GM18511 (cell line): ENCODE measurements around the gene SLC1A2.

Experiments used
- ATAC-seq: cut with Tn5 transposase; IDR thresholded peaks from one replicate; pipeline ENCODE4 v1.9.1; 2021; ENCODE audit warnings: mild to moderate bottlenecking, moderate library complexity; ENCODE audit not compliant: unreplicated experiment

Gene SLC1A2

DNA sequence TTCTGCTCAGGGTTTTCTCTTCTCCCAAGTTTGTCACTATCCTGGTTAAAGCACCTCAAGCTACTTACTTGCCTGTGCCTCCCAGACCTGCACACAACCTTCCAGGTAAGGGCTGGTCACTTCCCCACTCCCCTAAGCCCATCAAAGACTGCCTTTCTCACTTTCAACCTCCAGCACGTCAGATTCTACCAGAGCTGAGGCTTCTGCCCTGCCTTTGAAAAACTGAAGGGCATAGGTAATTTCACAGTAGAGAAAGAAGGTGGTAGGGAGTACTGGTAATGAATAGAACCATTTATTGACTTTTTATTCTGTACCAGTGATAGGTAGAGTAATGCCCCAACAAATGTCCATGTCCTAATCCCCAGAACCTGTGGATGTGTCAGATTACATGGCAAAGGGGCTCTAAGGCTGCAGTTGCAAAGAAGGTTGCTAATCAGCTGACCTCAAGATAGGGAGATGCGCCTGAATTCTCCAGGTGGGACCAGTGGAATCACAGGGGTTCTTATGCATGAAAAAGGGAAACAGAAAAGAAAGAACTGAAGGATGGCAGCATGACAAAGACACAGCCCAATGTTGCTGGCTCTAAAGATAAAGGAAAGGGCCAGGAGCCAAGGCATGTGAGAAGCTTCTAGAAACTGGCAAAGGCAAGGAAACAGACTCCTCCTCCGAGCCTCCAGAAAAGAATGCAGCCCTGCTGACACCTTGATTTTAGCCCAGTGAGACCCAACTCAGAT lies 89.0 kb downstream of the SLC1A2 start:
- no peak for ATAC-seq

DNA sequence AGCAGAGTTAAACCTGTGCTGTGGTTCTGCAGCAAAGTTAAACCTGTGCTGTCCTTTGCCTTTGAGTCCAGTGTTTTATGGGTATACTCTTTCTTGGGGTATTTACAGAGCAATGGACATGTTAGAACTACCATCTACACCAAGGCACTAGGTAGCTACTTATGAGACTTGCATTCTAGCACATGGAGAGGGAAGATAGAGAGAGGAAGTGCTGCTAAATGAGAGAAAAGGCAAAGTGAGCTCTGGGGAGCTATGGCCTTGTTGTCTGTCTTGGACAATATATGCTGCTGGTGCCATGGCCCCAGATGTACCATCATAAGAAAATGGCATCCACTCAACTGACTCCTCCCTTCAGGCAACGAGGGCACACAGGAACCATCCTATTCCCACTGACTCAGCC lies 91.5 kb downstream of the SLC1A2 start:
- no peak for ATAC-seq

DNA sequence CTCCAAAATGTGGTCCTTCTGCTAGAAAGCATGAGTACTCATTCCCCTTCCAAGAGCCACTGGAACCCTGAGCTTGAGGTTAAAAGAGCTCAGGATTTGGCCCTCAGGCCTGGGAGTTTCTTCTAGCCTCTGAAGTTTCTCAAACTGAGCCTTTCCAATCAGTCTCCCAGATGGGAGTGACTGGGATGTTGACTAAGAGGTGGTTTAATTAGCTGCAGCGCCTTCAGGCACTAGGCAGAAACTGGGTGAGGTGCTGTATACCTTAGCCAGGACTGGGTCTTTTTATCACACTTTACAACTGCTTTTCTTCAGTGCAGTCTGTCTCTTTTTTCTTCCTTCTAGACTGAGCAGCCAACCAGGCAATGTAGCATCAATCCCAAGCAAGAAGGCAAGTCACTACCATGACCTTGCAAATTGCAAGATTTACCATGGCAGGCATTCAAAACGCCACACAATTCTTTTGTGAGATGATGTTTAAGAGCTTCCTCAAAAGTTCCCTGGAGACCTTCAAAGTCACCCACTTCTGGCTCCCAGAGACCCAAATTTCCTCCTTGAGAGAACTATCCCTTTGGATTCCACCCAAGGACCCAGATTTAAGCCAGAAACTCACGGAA lies 93.0 kb downstream of the SLC1A2 start:
- ATAC-seq, result no peak

DNA sequence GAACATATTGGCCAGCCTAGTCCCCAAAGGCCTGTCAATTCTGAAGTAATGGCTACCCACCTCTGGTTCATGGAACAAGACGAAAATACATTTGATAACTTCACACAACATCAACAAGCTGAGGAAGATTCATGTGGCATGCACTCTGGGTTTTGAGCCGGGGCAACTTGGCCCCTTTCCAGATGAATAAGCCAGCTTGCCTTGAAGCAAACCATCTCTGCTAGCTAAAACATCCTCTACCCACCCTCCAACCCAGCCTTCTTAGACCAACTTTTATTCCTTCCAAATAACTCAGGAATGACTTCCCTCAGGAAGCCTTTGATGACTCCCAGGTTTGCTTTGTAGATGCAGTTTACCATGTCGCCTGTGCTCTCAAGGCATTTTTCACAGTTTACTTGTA lies 94.4 kb downstream of the SLC1A2 start:
- no peak for ATAC-seq

DNA sequence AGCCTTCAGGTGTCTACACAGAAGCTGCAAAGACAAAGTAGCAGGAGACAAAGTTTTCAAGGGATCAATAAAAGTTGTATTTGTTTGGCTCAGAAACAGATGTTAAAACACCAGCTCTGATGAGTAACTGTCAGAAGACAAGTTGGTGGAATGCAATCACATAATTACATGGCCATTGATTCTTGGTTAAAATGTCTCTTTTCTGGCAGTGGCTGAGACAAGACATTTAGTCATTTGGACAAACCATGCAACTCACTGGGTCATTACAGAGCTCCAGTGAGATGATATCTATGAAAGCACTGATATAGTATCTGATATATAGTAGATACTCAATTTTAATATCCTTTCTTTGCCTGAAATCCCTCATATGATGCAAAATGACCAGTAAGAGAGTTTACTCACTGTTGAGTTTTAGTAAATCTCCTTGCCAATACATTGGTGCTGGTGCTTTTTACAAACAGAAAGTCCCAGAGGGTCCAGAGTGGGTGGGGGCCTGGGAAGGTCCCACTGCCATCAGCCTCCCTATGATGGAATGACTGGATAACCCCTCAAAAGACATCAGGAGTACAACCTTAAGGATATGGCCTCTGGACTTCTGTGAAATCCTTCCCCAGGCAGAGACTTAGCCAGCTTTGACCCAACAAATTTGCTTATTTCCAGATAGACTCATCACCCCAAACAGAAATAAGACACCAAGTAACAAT lies 95.0 kb downstream of the SLC1A2 start:
- ATAC-seq, result no peak

DNA sequence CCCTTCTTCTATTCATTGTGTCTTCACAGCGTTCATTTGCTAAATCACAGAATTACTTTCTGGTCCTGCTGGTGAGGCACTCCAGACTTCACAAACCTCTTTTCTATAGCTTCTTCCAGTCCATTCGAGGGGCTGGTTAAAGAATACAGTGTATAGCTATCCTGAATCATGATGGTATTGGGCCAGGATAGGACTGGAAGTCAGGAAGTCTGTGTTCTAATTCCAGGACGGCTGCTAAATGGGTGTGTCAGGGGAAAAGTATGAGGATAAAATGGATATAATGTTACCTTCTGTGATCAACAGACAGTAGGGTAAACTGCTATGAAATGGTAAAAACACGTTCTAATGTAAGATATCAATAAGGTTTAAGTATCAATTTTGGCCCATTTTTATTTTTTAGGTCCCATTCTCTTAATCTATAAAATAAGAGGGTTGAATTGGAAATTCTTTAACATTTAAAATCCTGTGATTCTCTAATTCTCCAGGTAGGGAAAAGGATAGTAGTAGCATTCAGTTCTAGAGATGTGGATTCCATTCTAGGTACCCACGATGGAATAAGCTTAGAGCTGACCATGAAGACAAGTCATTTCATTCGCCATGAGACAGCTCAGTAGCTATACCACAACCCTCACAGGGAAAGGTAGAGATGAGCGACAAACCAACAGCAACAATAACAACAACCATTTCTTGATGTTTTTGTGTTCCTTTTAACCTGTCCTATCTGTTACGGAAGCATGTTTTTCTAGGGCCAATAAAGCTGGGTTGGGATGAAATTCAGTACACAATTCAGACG lies 96.1 kb downstream of the SLC1A2 start:
- ATAC-seq, result no peak

DNA sequence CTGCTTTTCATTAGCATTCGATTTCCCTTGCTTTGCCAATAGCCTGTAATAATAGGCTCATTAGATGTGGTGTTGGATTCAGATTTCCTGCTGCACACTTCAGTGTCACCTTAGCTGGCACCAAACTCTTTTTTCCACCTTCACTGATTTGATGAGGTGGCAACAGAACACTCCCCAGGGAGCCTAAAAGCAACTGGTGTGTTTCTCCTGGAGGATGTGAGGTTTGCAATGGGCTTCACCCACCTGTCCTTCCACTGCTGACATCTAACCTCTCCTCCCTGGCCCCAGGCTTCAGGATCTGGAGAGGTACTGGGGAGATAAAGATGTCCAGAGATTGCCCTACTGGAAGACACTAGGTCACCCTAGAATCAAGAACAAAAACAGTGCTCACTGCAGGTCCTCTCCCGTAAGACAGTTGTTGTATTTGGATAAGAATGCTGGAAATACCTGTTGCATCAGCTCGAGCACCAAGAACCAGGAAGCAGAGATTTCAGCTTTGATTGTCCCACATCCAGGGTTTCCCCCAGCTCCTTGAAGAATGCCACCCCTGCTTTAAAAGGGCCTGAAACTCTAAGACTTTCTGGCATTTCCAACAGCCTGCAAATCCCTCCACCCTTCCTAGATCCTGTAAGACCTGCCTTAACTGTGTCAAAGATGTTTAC lies 96.9 kb downstream of the SLC1A2 start:
- no peak for ATAC-seq

DNA sequence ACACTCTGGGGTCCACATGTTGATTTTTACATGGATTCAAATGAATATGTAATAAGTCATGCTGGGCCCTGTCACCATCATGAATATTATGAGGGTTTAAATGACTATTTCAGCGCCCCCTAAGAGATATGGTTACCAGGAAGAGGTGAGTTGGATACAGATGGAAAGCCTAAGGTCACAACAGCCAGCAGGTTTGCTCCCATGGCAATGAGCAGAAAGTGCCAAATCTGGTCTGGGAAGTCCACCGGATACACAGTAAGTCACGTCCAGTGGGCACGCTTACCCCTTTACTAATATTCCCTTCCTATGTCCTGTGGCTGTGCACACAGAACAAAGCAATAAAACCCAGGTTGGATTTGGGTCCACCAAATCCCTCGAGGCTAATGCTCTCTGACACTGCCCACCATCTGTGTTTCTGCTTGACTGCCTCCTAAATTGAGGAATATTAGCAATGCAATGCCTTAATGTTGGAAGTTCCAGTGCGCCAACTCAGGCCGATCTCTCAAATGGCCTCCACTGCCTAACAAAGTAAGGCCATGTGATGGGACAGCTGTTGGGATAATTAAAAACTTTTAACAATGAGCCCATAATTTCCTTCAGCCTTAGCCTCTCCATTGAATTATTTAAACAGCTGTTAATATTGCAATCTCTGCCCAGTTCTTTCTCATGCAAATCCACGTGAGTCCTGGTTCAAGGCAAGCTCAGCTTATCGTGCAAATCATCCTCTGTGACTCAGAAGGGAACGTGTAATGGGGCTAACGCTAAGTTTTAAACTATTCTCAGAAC lies 97.6 kb downstream of the SLC1A2 start:
- no peak for ATAC-seq

DNA sequence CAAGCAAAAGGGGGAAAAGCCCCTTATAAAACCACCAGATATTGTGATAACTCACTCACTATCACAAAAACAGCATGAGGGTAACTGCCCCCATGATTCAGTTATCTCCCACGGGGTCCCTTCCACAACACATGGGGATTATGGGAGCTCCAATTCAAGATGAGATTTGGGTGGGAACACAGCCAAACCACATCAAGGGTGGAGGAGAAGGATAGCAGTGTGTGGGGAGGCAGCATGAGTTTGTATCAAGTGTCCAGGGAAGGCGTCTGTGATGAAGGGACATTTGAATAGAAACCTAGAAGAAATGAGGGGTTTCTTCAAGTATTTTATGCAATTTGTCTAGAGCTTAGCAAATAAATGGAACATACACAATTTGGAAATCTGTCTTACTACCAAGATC lies 98.2 kb downstream of the SLC1A2 start:
- no peak for ATAC-seq

DNA sequence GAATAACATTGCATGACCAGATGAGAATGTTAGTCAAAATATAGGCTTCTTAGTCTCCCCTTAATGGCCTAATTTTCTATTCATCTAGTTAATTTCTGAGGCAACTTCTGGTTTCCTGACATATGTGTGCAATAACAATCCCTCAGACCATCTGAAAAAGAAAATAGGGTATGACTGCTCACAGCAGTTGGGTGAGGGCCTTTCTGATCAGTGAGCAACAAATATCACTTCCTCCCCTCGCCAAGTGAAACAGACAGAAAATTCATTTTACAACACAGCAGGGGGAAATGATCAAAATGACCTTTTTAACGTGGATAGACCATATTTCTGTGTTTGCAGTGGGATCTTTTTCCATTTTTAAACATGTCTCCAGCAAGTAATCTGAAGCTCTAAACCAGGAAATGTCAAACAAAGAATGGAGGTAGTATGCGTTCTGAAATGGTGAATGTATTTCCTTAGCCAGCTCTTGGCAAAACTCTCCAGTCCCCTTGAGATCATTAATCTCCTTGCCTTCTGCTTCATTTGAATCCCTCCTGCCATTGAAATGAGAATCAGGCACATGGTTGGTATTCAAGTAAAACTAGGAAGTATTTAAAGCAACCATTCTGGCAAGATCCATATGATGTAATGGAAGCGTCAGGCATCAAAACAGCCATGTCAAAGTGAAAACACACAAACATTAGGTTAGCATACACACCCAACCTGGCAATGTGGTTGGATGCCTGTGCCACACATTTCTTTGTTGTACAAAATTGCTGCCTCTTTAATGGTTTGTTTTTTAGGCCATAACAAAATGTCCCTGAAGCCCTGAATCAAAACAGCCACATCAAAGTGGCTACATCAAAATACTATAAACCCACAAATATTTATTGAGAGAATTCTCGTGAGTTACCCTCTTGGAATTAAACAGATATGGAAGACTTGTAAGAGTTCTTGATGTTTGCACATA lies 100.1 kb downstream of the SLC1A2 start:
- ATAC-seq, result no peak

DNA sequence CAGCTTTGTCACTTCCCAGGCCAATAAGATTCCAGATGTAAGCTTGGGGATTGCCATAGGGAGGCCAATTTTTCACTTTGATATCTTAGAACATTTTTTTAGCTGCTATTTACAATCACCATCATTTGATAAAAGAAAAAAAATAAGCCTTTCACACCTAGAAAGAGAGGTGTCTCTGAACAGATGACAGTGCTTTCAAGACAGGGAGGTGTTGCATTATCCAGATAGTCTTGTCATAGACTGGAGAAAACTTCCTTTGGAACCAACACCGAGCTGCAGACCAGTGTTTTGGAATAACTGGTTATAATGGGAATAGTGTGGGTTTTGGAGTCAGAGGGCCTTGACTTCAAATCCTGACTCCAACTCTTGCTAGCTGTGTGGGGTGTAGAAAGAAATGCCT lies 101.0 kb downstream of the SLC1A2 start:
- ATAC-seq, result no peak

DNA sequence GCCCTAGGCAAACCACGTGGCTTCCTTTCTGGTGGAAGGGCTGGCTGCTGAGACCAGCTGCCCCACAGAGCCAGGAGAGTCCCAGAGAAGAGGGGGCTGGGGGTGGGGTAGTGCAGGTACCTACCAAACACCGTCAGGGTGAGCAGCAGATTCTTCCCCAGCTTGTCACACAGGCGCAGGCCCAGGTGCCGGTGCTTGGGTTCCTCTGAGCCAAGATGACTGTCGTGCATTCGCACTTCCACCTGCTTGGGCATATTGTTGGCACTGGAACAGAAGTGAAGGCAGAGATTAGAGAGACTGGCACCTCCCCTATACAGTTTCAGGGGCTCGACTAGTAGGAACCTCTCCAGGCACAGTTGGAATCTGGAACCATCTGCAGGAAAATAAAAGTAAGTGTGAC lies 102.1 kb downstream of the SLC1A2 start:
- ATAC-seq, result no peak

DNA sequence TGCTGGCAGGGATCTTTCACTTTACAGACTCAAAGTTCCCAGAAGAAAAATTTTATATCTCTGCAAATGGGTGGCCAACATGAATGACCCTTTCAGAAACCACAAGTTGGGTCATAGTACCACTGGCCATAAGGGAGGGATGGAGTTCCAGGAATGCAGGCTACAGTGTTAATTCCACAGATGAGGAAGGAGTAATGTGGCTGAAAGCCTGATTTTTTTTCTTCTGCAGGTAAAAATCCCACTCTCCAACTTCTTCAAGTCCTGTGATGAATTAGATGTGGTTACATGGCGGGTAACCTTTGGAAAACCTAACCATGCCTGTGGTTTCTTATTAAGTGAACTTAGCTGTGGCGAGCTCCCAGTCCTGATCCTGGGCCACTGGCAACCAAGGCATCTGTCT lies 103.2 kb downstream of the SLC1A2 start:
- ATAC-seq, result no peak

DNA sequence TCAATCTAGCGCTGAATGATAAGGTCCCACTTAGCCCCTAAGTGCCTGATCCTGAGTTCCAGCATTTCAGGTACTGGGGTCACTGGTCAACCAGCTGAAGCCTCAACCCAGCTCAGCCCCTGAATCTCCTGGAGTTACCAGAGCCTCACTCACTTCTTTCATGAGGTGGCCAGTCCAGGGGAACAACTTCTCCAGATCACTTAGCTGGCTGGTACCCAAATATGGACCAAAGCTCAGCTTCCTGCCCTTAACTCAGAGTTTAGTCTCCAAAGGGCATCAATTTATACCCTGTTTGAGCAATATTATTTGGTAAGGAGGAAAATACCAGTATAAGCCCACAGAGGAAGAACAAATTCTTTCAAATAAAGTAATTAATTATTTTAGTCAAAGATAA lies 105.6 kb downstream of the SLC1A2 start:
- ATAC-seq, result no peak

DNA sequence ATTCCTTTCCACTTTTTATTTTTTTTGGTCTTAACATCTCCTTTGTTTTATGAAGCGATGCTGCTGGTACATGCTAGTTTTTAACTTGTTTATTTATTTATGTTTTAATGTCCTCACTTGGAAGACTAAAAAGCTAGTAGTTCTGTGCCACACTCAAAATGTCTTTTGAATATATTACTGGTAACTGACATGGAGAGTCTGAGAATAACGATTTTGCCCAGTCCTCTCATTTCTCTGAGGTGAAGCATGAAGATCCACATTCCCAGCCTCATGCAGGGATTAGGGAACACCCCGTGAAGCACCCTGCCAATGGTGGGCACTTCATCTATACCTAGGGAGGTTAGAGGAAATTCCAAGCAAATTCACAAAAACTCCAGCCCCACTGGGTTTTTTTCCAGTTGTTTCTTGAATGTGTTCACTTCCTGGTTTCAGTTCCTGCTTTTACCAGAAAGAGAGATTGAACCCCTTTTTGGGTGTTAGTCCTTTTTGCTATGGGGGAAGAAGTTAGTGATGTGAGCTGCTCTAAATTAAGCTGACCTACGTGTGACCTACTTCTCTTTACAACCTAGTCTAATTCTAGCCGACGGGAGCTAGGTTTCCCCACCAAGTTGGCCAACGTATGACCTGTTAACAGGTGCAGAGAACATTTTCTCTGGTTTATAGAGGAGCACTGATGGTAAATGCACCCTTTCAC lies 106.1 kb downstream of the SLC1A2 start:
- peak; percentile 95 for ATAC-seq

DNA sequence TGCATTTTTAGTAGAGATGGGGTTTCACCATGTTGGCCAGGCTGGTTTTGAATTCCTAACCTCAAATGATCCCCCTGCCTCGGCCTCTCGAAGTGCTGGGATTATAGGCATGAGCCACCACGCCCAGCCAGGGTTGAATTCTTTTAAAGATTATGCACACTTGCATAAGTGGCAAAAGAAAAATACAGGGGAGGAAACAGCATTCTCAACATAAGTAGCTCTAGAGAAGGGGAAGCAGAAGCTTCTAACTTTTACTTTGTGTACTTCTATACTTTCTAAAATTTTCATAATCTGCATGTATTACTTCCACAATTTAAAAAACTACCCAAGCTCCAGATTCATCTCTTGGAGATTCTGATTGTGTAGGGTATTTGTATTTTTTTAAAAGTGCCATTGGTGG lies 108.0 kb downstream of the SLC1A2 start:
- ATAC-seq, result no peak

DNA sequence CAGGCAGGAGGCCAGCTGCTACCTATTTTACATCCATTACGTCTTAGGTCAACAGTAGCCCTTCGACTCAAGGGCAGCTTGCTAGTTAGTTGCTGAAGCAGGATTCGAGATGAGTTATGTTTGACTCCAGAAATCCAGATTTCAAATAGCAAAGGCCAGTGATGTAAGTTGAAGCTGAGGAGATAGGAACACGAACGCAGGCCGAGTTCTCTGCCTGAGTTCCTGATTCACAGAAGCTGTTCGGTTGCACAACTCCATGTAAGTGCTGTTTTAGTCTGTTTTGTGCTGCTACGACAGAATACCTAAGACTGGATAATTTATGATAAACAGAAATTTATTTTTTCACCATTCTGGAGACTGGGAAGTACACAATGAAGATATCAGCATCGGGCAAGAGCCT lies 111.2 kb downstream of the SLC1A2 start:
- ATAC-seq, result no peak

DNA sequence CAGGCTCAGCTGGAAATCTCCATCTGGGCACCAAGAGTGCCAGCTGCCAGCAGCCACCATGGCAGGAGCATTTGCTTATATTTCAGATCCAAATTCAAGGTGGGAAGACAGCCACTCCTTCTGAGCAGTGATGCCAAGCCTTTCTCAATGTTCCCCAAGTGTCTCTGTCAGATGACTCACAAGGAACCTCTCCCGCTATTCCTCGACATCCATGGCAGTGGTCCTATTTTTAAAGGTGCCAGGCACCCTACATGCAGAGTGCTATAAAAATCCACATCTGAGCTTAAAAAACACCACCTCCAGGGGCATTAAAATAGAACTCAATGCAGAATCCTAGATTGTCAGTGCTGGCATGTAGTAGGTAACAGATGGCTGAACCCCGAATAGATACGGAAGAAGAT lies 112.1 kb downstream of the SLC1A2 start:
- ATAC-seq, result no peak
